ENCODE measurements around the gene STAMBP.

GRCh38 chr2:73870084-73870483, 41.3 kb downstream of the STAMBP start:
- TF ChIP-seq POLR2A (IDR thresholded peaks at IDR 0.05) (no peak), CTCF (IDR thresholded peaks at IDR 0.05) (no peak), POLR2AphosphoS5 (IDR thresholded peaks at IDR 0.05) (peak in 2 of 3 donors; percentile 45 to 51), EP300 (IDR thresholded peaks at IDR 0.05; ENCODE audit: low read depth) (no peak)
